NCI-H526 treated with DMSO at 0.1 percent for 48 hours (cell line): ENCODE data around the gene GGT7.
A peak's percentile ranks its signal among the peaks of the same experiment; 100 is the strongest.
"Not testable (repeated sequence)": the region's sequence is repeated elsewhere in the genome, so short reads cannot be mapped to it uniquely, and the experiment has no call there.

Source experiments
- DNase-seq: peaks from one replicate; lab custom pipeline; 2025; lab: John Stamatoyannopoulos, UW

The GGT7 gene, protein sequence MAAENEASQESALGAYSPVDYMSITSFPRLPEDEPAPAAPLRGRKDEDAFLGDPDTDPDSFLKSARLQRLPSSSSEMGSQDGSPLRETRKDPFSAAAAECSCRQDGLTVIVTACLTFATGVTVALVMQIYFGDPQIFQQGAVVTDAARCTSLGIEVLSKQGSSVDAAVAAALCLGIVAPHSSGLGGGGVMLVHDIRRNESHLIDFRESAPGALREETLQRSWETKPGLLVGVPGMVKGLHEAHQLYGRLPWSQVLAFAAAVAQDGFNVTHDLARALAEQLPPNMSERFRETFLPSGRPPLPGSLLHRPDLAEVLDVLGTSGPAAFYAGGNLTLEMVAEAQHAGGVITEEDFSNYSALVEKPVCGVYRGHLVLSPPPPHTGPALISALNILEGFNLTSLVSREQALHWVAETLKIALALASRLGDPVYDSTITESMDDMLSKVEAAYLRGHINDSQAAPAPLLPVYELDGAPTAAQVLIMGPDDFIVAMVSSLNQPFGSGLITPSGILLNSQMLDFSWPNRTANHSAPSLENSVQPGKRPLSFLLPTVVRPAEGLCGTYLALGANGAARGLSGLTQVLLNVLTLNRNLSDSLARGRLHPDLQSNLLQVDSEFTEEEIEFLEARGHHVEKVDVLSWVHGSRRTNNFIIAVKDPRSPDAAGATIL

DNA sequence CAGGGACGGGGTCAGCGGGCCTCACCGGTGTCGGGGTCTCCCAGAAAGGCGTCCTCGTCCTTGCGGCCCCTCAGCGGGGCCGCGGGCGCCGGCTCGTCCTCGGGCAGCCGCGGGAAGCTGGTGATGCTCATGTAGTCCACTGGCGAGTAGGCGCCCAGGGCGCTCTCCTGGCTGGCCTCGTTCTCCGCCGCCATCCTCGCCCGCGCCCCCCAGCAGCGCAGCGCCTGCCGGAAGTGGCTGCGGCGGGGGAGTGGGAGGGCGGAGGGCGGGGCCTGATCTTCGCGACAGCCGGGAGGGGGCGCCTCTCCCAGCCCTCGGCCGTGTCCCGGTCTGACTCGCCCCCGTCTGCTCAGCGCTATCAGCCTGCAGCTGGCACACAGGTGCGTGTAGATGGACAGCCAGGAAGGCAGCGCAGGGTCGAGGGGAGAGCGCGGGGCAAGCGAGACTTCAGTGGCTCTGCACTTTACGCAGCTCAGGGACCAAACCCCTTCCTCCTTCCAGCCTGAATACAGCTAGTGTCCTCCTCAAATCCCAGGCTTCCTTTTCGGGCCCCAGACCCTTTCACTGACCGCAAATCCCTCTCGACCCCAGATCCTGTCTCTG, at the start of gene GGT7:
GGT7 (minus strand) TSS at position 235 of the 603 bp plus-strand sequence; CDS start at position 194, 41 bp downstream.
- DNase-seq, result peak; percentile 73

DNA sequence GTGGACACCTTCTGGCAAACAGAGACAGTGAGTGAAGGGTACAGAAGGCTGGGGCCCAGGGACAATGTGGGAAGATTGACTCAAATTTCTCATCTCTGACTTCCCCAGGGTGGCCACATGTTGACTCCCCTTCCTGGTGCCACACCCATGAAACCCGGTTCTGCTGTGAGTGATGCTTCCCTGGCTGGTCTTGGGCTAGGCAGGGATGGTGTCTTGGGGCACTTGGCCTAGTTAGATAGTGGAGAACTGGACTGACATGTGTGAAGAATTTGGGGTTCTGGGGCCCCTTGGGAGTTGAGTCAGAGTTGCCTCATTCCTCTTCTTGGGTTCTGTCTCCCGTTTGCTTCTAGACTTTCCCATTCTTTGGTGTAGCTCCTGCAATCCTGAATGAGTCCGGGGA, 48.8 kb upstream of the GGT7 start:
- DNase-seq, result no peak

DNA sequence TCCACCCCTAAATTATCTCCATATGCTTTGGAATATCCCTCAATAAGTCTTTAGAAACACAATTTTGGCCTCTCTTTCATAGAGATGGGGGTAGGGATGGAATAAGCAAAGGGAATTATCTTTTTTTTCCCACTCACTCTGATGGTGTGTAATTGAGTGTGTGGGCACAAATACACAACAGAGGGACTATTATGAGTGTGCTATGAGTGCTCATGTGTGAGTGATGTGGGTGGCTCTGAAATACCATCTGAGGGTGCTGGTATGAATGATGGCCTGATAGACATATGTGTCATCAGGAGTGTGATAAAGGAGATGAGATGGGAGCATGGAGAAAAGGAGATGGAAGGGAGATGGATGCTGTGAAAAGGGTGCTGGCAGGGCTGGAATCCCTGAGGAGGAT, 47.4 kb upstream of the GGT7 start:
- DNase-seq, result no peak

DNA sequence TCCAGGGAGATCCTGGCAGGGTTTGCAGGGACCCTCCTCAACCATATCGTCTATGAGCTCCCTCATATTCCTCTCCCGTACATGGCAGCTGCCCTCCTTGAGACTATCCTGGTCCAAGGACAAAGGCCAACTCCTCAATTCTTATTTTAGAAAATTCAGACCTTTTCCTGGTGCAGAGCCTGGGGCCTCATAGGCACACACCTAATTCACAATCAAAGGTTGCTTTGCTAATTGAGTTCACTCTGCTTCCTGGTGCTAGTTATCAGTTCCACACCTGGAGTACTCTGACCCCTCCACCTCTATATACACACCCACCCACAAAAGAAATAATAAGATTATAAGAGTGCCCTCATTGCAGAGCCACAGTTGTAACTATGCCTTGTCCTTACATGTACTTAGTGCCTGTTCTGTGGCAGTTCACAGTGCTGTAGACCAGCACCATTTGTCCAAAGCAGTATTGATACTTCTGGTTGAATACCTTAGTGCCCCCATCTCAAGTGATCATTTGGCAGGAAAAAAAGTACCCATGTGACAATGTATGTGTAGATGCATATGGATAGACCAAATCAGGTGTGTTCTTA, 44.2 kb upstream of the GGT7 start:
- no peak for DNase-seq

DNA sequence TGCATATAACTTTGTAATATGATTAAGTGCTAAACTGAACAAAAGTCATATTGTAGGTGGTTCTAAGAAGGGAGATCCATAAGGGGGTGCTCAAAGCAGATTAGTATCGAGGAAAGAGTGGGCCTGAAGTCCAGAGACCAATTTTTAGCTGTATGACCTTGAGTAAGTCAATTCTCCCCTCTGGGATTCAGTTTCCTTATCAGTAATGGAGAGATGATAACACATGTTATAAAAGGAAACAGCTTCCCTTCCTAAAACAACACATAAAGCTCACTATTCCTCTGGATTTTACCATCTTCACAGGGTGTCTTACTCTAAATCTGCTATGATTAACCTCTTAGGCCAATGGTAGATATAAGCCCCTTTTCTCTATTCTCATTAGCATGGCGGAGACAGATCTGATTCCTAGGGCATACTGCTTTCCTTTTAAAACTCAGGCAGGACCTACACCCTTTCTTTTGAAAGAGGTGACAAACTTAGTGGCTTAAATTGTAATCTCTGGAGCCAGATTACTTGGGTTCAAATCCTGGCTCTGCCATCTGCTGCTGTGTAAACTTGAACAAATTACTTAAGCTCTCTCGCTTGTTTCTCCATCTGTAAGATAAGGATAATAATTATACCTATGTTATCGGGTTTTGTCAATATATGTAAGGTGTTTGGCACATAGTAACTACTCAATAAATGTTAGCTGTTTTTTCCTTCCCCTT, 43.2 kb upstream of the GGT7 start:
- no peak for DNase-seq

DNA sequence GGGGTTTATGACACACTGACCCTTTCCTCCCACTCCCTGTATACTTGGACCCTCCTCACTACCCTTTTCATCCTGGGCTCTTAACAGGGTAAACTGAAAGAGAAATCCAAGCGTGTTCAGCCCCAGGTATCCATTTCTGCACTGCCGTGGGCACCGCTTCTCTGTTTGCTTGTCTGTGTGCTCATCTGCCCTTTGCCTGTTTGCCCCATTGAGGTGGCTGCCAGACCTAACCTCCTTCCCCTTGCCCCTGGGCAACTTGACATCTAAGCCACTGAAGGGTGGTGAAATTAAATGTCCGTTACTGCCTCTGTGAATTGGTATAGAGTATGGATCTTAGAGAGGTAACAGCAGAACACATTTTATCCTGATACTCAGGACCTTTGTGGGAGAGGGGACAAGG, 42.5 kb upstream of the GGT7 start:
- DNase-seq, result no peak

DNA sequence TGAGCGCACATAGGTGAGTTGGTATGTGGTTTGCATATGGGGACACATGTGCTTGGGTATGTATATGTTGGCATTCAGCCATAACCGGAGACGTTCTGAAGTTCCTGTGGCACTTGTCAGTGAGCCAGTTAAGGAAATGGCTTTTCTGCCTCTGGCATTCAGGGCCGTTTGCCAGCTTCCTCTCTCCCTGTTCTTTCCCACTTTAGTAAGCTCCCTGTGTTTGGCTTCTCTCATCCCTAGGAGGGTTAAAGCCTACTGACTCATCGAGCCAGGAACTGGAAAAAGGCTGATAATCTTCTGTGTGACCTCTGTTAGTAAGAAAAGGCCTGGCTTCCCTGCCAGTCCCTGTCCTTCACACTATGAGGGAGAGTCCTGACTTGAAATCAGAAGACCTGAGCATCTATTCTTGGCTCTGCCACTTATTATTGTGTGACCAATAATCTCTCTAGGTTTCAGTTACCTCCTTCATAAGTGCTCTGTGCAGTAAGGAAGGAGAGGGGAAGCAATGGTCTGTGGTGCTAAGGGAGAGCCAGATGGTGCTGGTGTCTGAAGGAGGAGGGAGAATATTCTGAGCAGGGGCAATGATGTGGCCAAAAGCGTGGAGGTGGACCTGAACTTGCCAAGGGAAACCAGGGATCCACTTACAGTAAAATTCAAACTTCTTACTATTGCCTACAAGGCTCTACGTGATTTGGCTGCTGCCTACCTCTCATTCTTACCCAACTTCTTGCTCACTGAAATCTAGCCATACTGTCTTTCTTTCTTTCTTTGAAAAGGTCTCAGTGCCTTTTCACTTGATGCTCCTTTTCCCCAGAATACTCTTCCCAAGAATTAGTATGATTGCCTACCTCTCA, 35.2 kb upstream of the GGT7 start:
- DNase-seq, result no peak

DNA sequence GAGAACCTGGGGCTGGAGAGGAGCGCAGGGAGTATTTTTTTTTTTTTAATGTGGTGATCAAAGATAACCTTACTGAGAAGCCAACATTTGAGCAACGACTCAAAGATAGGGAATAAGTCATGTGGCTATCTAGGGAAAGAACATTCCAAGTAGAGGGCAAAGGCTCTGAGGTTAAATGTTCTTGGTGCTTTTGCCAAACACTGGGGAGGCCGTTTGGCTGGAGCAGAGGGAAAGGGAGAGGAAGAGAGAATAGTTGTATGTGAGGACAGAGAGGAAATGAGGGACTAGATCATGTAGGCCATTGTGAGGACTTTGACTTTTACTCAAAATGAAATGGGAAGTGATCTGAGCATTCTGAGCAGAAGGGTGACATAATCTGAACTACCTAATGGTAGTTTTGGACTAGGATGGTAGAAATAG, 31.6 kb upstream of the GGT7 start:
- no peak for DNase-seq

DNA sequence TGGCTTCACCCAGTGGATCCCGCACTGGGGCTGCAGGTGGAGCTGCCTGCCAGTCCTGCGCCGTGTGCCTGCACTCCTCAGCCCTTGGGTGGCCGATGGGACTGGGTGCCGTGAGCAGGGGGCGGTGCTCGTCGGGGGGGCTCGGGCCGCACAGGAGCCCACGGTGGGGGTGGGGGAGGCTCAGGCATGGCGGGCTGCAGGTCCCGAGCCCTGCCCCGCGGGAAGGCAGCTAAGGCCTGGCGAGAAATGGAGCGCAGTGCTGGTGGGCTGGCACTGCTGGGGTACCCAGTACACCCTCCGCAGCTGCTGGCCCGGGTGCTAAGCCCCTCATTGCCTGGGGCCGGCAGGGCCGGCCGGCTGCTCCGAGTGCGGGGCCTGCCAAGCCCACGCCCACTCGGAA, 26.1 kb upstream of the GGT7 start:
- DNase-seq, result not testable (repeated sequence)

DNA sequence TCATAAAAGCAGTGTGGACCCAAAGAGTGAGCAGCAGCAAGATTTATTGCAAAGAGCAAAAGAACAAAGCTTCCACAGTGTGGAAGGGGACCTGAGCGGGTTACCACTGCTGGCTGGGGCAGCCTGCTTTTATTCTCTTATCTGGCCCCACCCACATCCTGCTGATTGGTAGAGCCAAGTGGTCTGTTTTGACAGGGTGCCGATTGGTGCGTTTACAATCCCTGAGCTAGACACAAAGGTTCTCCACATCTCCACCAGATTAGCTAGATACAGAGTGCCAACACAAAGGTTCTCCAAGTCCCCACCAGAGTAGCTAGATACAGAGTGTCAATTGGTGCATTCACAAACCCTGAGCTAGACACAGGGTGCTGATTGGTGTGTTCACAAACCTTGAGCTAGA, 25.5 kb upstream of the GGT7 start:
- DNase-seq, result not testable (repeated sequence)

DNA sequence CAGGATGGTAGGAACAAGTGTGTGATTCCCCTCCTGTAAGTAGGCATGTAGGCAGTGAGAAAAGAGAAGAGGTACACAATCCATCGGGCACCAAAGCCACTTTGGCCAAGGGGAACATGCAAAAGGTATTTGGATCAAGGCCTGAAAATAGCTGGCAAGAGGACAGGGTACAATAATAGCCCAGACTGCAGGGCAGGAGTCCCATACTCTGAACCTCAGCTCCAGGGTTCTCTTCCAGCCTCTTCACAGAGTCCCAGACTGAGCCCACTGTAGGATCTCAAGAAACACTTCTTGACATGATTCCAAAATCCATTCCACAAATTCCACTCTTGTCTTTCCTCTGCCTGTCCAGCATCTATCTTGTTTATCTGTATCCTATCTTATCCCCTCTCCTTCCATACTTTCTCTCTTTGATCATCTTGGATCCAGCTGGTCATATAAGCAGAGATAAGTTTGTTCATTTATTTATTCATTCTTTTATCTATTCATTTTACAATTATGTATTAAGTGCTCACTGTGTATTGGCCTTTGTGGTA, 23.5 kb upstream of the GGT7 start:
- no peak for DNase-seq

DNA sequence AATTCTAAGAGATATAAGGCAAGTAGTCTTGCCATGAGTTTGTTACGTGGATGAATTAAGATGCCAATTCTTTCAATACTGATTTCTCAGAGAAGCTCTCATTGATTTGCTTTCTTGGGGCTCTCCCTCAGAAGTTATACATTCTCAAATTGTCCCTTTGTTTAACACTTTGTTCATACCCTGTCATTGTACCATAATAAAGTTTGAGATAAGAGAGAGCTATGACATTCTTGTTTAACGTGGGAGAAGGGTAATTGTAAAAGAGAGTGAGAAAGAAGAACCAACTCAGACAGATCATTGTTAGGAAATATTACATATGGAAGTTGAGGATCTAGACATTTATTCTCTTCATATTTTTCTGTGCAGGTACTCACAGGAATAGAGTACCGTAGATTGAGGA, 22.8 kb upstream of the GGT7 start:
- DNase-seq, result no peak

DNA sequence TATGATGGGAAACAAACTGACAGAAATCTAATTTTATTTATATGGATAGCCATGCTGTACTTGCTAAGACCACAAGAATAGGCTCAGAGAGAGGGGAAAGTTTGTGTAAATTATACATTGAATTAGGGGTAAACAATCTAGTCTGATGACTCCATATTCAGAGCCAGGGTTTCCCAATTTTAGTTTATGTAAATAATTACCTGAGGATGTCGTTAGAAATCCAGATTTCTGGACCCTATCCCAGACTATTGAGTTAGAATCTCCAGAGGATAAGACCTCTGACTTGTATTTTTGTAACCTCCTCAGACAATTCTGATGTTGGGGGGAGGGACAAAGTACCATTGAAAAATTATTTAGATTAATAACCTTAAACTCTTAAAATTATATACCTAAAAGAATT, 22.1 kb upstream of the GGT7 start:
- no peak for DNase-seq

DNA sequence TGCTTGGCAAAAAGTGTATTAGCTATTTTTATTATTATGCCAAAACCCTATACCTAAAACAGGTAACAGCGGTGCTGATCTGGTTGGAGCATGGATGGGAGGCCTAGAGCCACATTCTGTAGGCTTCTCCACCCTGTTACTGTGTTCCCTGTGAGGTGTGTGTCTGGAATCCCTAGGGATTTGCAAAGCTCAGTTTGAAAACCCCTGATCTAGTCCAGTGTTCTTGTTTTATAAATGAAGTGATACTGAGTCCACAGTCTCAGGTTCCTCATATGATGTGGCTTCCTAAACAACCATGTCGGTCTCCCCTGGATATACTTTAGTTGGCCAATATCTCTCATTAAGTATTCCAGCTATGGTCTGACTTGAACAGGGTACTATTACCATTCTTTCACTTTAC, 20.0 kb upstream of the GGT7 start:
- no peak for DNase-seq

DNA sequence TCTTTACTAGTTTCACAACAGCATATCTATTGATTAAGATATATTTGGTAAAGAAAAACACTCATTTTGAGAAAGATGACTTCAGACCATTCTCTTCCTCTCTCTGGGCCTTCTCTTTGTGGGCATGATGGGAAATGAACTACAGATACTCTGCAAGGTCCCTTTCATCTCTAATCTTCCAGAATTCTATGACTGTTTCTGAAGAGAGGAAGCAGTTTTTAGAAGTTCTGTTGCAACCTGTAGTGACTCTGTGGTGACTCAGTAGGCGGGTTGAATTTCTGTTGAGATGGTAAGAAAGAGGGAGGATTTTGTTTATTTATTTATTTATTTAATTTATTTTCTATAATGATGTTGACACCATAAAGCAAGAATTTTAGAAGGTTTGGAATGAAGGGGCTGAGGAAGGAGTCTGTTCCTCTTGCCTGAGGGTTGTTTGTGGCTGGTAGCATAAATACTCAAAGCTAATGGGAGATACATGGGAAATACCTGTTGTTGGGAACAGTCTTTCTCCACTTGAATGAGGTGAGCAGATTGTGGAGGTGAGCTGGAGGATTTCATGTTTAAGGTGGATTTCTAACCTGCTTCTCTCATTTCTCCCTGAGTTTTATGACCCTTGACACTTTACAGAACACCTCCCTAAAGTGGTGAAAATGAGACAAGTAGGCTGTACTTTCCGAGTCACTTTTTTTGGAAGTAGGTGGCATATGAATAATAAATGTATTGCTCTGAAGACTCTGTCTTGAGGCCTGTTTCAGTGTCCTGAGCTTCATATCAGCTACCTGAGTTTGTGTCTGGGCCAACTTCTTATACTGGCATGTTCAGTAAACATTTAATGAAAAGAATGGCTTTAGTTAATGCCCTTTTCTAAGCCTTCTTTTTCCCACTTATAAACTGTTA, 18.8 kb upstream of the GGT7 start:
- DNase-seq, result no peak

DNA sequence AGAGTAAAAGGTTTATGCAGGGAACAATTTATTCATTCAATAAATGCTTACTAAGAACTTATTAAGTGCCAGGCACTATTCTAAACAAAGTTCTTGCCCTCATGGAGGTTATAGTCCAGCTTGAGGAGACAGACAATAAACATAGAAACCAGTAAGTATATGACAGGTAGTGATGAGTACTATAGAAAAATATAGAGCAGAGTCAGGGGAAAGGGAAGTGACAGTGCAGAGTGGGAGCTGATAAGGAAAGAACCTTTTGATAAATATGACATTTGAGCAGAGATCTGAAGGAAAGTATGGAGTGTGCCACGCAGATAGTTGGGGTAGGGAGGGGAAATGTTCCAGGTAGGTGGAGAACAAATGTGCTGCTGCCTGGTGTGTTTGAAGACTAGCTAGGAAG, 15.8 kb upstream of the GGT7 start:
- DNase-seq, result no peak

DNA sequence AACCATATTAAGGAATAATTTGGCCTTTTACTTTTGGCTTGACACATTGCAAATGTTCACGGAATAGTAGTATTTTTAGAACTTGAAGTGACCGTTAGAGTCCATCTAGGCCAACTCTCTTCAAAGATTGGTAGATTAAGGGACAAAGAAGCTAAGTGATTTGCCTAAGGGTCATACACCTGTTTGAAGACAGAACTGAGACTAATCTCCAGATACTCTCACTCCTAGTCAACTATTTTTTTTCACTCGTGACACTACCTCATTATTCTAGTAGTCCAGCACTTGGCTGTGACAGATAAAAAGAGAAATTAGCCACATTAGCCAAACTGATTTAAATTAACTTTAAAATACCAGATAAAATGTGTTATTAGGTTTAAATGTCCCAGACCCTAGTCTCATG, 14.4 kb upstream of the GGT7 start:
- no peak for DNase-seq

DNA sequence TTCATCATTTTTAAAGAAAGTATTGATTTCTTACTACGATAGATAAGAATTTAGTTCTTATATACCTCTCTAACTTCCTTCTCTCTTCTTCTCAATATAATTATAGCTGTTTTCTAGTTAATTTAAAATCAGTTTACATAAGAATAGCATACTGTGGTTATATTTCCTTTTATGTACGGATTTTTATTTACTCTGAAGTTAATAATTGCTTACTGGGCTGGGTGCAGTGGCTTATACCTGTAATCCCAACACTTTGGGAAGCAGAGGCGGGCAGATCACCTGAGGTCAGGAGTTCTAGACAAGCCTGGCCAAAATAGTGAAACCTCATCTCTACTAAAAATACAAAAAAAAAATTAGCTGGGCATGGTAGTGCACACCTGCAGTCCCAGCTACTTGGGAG, 13.5 kb upstream of the GGT7 start:
- DNase-seq, result no peak

DNA sequence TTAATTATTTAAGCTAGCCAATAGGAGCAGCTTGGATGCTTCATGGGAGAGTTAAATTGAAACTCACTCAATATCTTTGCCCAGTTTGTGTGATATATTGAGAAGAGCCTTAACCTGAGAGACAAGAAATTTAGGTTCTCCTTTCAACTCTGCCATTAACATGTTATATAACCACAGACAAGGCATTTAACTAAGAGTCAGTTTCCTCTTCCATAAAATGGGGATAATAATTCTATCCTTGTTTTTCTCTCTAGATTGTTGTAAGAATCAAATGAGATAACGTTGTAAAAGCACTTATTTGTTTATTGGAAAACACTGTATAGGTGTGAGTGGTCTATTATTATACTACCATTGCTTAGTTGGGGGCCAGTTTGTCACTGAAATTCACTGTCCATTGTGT, 11.6 kb upstream of the GGT7 start:
- DNase-seq, result no peak

DNA sequence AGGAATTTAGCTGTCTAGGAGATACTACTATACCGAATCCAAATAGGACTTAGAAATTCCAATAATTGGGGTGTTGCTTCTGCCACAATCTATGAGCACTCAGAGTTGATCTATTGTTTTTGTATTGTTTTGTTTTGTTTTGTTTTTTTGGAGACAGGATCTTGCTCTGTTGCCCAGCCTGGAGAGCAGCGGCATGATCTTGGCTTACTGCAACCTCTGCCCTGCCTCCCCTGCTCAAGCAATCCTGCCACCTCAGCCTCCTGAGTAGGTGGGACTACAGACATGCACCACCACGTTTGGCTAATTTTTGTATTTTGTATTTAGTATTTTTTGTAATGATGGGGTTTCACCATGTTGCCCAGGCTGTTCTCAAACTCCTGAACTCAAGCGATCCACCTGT, 11.2 kb upstream of the GGT7 start:
- no peak for DNase-seq
